ENCODE data around the gene FER1L5.

DNA sequence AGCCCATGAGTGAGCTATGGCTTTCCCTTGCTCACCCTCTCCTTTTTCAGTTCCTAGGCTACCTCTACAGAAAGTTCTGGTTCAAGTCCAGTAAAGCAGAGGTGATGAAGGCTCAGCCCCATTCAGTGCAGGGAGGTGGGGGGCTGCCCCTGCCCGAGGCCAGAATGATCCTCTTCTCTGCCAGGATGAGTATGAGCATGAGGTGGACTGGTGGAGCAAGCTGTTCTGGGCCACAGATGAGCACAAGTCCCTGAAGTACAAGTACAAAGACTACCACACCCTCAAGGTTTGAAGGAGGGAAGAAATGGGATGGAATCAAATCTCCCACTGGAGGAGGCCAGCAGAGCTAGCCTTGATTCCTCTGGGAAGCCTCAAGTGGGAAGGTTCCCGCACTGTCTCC lies 54.9 kb downstream of the FER1L5 start:
- TF ChIP-seq, protein P1, sequence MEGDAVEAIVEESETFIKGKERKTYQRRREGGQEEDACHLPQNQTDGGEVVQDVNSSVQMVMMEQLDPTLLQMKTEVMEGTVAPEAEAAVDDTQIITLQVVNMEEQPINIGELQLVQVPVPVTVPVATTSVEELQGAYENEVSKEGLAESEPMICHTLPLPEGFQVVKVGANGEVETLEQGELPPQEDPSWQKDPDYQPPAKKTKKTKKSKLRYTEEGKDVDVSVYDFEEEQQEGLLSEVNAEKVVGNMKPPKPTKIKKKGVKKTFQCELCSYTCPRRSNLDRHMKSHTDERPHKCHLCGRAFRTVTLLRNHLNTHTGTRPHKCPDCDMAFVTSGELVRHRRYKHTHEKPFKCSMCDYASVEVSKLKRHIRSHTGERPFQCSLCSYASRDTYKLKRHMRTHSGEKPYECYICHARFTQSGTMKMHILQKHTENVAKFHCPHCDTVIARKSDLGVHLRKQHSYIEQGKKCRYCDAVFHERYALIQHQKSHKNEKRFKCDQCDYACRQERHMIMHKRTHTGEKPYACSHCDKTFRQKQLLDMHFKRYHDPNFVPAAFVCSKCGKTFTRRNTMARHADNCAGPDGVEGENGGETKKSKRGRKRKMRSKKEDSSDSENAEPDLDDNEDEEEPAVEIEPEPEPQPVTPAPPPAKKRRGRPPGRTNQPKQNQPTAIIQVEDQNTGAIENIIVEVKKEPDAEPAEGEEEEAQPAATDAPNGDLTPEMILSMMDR (IDR thresholded peaks at IDR 0.05): no peak
- TF ChIP-seq POLR2AphosphoS5 (IDR thresholded peaks at IDR 0.05): no peak
- no peak for TF ChIP-seq POLR2A (IDR thresholded peaks at IDR 0.05)
